ENCODE results near the gene C9.
A peak's percentile ranks its signal among the peaks of the same experiment; 100 is the strongest.
"Not testable (repeated sequence)": the region's sequence is repeated elsewhere in the genome, so short reads cannot be mapped to it uniquely, and the experiment has no call there.

Gene C9

GRCh38 chr5:39364367-39364766 lies at the start of gene C9:
C9 (minus strand) TSS chr5:39364495; CDS start chr5:39364464, 31 bp downstream.
- FAIRE-seq, result no peak

GRCh38 chr5:39413771-39414170 lies 49.5 kb upstream of the C9 start:
- no peak for FAIRE-seq

- peak; percentile 46 for FAIRE-seq
Observed at GRCh38 chr5:39412721-39413394, 48.6 kb upstream of the C9 start.

GRCh38 chr5:39411985-39412384 lies 47.7 kb upstream of the C9 start:
- FAIRE-seq, result no peak

DNA sequence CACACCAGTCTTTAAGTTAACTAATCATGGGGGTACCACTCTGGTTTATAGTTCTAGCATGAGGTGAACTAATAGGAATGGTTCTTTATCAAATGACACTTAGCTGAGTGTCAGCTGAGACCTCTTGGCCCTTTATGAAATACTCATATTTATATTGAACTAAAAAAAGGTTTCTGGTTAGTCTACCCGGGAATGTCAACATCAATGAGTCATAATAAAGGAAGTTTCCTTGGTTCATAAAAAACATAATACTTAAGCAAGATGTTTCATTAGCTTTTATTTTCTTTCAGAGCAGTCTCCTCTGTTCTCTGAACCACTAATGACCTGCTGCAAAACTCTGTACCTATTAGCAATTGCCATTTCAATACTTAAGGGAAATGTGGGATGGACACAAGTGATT lies 46.8 kb upstream of the C9 start:
- FAIRE-seq, result peak; percentile 56

DNA sequence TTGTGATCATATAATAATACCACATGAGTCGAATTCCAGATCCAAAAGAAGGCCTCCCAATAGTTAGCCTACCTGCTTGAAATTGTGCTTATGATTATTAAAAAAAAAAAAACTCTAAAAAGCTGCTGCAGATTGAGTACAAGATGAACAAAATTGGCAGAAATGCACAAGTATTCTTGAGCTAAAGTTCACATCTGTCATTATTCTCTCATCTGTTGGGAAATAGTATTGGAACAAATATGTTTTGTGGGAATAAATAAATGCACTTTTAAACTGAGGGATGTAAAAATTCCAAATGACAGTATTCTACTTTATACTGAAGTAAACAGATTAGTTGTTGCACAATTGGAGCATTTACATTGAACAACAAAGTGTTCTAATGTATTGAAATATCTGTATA lies 44.7 kb upstream of the C9 start:
- peak; percentile 11 for FAIRE-seq

- FAIRE-seq, result no peak
Observed at GRCh38 chr5:39405083-39405843, 41.0 kb upstream of the C9 start.

DNA sequence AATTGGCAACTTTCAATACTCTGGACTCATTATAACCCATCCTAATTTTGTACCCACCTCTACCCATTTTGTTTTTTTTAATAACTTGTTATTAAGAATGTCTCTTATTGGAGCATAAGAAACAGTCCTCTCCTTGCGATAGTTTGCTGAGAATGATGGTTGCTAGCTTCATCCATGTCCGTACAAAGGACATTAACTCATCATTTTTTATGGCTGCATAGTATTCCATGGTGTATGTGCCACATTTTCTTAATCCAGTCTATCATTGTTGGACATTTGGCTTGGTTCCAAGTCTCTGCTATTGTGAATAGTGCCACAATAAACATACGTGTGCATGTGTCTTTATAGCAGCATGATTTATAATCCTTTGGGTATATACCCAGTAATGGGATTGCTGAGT lies 39.5 kb upstream of the C9 start:
- FAIRE-seq, result not testable (repeated sequence)

DNA sequence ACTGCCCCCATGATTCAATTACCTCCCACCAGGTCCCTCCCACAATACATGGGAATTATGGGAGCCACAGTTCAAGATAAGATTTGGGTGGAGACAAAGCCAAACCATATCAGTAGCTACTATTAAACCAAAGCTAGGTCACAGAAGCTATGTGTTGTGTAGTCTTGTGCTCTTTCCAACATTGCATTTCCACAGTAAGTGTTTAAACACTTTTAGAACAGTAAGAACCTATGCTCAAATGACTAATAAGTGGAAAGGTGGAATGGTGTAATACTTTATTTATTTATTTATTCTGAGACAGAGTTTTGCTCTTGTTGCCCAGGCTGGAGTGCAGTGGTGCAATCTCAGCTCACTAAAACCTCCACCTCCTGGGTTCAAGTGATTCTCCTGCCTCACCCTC lies 37.8 kb upstream of the C9 start:
- not testable (repeated sequence) for FAIRE-seq

DNA sequence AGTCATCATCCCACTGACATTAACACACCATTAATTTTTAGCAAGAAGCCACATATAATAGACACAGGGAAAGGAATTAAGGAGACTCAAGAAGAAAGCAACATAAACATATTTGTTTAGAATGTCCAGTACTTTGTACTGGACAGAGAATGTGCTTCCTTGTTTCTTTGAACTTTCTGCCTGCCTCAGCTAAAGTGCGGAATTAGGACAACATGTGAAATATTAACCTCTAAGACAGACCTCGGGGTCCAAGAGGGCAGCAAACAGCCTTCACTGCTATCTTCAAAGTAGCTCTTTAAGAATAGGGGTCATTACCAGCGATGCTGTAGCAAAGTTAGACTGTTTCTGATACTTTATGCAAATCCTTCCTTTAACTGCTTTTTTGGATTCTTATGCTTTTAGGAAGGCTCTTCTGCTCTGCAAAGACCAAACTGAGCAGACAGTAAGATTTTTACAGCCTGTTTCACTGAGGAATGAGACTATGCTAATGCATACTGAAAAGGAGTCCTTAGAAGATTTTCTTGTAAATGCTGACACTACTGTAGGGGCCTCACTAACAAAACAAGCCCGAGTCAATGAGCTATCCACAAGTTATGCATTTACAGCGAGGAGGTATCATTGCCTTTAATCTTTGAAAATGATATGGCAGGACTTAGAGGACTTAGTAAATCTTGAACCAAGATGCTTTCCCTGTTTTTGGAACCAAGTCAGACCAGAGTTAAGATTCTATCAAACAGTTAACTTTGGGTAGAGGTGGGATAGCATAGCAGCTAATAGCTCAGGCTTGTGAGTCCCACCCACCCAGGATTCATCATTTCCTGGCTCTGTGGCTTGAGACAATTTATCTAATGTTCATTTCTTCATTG lies 36.7 kb upstream of the C9 start:
- no peak for FAIRE-seq

GRCh38 chr5:39399135-39400036 lies 35.1 kb upstream of the C9 start:
- FAIRE-seq, result peak; percentile 61

GRCh38 chr5:39396843-39397242 lies 32.5 kb upstream of the C9 start:
- no peak for FAIRE-seq

GRCh38 chr5:39395521-39395920 lies 31.2 kb upstream of the C9 start:
- no peak for FAIRE-seq

DNA sequence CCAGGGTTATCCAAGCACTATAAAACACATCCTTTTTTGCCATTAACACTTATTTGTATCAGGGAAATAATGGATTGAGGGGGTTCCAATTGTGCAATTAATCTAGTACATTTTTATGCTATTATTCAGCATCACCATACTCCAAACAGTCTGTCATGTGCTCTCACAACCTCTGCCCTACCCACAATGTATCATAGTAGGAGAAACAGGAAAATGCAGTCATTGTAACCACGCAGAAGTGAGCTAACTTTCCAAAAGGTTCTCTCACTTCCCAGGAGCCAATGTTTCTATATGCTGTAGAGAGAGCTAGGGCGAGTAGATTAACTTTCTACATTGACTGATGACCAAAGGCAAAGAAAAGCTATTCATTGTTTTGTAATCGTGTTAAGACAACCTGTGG lies 30.7 kb upstream of the C9 start:
- no peak for FAIRE-seq

DNA sequence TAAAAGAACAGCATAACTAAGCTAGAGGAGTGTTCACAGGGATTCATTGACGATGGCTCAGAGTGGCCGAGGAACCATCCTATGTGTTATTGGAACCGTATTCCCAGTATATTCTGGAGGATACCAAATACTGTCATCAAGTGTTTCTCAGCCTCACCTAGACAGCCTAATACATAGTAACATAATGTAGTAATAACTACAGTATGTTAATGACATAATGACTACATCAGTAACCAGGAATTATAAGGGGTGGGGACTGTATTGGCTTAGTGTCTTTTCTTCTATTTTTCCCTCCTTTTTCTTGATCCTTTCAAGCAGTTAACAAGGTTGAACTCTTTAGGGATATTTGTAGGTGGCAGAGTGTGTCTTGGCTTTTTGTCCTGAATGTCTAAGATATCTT lies 26.6 kb upstream of the C9 start:
- no peak for FAIRE-seq

GRCh38 chr5:39387293-39387692 lies 23.0 kb upstream of the C9 start:
- peak; percentile 41 for FAIRE-seq

- FAIRE-seq, result no peak
Observed at GRCh38 chr5:39384271-39384670, 20.0 kb upstream of the C9 start.

DNA sequence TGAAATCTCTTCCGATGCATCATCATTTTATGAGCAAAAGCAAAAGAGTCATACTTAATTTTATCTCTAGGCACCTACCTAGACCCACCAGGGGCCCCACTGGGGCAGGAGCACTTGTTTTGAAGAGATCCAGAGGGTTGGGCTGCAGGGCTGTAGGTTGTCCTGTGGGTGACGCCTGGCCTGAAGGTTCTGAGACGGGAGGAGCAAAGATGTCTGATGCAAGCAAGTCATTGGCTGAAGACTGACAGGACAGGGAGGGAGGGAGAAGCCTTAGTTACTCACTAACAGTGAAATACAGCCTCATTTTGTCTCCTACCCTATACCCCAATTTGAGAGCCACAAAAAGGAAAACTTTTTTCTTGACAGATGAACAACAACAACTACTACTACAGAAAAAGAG lies 17.1 kb upstream of the C9 start:
- FAIRE-seq, result no peak

- FAIRE-seq, result no peak
Observed at GRCh38 chr5:39379693-39380092, 15.4 kb upstream of the C9 start.

- no peak for FAIRE-seq
Observed at GRCh38 chr5:39377613-39378012, 13.3 kb upstream of the C9 start.

DNA sequence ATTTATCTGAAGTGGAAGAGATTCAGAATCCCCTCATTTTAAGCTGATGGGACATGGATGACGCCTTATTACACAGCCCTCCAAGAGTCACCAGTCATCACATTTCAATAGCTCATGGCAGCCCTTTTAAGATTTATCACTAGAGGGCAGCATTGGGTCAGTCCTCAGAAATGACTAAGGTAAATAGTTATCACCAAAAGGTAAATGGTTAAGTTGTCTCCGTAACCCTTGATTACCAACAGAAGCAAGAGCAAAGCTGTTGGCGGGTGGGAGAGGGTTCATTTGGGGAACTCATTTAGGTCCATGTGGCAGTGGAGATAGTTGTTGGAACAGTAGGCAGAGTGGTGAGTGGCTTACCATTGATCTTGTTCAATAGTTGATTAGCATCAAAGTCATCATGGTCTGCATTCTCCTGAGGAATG lies 12.0 kb upstream of the C9 start:
- FAIRE-seq, result peak; percentile 73

DNA sequence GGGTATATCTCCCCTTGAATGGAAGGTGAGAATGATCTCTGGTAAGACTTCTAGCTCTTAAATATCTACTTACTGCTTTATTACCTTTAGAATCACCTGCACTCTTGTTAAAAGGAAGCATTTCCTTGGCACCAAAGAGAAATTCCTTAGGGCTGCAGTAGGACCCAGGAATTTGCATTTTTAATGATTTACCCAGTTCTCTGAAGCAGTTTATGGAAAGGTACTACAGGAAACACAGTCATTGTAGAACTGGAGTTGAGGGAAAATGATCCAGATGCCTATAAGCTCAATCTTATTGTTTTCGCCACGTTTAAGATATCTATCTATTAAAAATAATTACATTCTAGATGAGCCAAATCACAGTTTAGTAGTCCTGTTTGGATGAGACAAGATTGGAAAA lies 9.5 kb upstream of the C9 start:
- FAIRE-seq, result no peak

- no peak for FAIRE-seq
Observed at GRCh38 chr5:39371367-39371635, 7.0 kb upstream of the C9 start.
